ENCODE measurements around the gene LCE1B.

Gene LCE1B

DNA sequence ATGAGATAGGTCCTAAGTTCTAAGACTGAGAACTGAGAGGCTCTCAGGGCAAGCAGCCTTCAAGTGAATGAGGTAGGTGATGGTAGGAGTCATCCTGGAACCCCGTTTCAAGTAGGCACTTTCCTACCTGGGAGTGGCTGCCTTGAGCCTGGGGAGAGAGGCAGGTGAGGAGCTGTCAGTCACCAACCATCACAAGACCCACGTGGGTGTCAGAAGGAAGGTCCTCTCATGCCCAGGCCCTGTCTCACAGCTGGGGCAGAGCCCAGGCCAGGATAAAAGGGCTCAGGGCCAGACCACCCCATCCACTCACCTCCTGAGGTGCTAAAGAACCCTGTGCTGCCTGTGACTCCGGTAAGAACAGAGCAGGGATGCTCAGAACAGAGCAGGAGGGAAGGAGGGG lies 15.3 kb upstream of the LCE1B start, which contains the start of gene LCE1D:
Gene LCE1D, plus strand, starts transcription at position 301 of the 400 bp plus-strand sequence. CDS start 1,074 bp downstream, outside the sequence.
- TF ChIP-seq CTCF (conservative IDR thresholded peaks at IDR 0.05; ENCODE audit: low read length) (no peak), EZH2phosphoT487 (IDR thresholded peaks at IDR 0.05; ENCODE audit: borderline replicate concordance) (no peak)
- Histone ChIP-seq H3K9ac (ENCODE audit: low read depth, low read length, poor library complexity, severe bottlenecking) (no peak within 1 kb of the TSS), H3K36me3 (ENCODE audit: insufficient read depth, low read length) (no peaks in the 10 kb centered on the region), H3K4me1 (ENCODE audit: insufficient read depth, low read length, poor library complexity, severe bottlenecking) (no peaks in the 10 kb centered on the region), H3K4me2 (ENCODE audit: low read depth, low read length, poor library complexity, severe bottlenecking) (no peak within 1 kb of the TSS), H3K9me3 (ENCODE audit: insufficient read depth, low read depth, low read length) (no peaks in the 10 kb centered on the region), H3F3A (ENCODE audit: low read depth) (no peaks in the 10 kb centered on the region), H3K27me3 (ENCODE audit: insufficient read depth, low read length, poor library complexity, severe bottlenecking) (no peaks in the 10 kb centered on the region), H3K9me2 (replicated peaks; ENCODE audit: low read depth, low read length) (no peaks in the 10 kb centered on the region), H2AFZ (ENCODE audit: low read length) (no peak within 1 kb of the TSS), H3K4me3 (ENCODE audit: low read length, poor library complexity, severe bottlenecking) (no peak within 1 kb of the TSS), H4K20me1 (ENCODE audit: insufficient read depth, low read length, poor library complexity, severe bottlenecking) (no peaks in the 10 kb centered on the region), H3K79me2 (ENCODE audit: insufficient read depth, low read length) (no peaks in the 10 kb centered on the region)

DNA sequence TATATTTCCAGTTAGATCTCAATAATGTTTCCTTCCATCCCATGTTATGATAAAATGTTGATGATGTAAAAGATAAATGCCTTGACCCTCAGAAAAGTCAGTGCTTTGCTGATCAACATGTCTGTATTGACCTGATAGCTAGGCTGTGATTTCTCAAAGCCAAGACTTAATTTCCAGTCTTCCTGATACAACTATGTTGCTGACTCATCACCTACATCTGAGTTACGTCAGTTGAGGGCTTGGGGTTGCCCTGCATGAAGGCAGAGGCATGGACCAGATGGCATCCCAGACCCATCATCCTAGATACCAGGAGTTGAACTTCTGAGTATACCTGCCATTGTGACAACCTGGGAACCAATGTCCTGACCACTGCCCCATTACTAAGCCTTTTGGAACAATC lies 10.4 kb upstream of the LCE1B start:
- H3K4me3 ChIP-seq (ENCODE audit: low read length, poor library complexity, severe bottlenecking), result no peak overlapping the region
- no peak overlapping the region for H2AFZ ChIP-seq (ENCODE audit: low read length)
- H3K4me1 ChIP-seq (ENCODE audit: insufficient read depth, low read length, poor library complexity, severe bottlenecking), result no peaks in the 10 kb centered on the region
- no peaks in the 10 kb centered on the region for H3K79me2 ChIP-seq (ENCODE audit: insufficient read depth, low read length)
- no peaks in the 10 kb centered on the region for H3K9me3 ChIP-seq (ENCODE audit: insufficient read depth, low read depth, low read length)
- no peaks in the 10 kb centered on the region for H4K20me1 ChIP-seq (ENCODE audit: insufficient read depth, low read length, poor library complexity, severe bottlenecking)
- no peak overlapping the region for H3K9ac ChIP-seq (ENCODE audit: low read depth, low read length, poor library complexity, severe bottlenecking)
- TF ChIP-seq CTCF (conservative IDR thresholded peaks at IDR 0.05; ENCODE audit: low read length) (no peak), EZH2phosphoT487 (IDR thresholded peaks at IDR 0.05; ENCODE audit: borderline replicate concordance) (no peak)
- H3K4me2 ChIP-seq (ENCODE audit: low read depth, low read length, poor library complexity, severe bottlenecking), result no peak overlapping the region
- no peaks in the 10 kb centered on the region for H3K27me3 ChIP-seq (ENCODE audit: insufficient read depth, low read length, poor library complexity, severe bottlenecking)
- H3K36me3 ChIP-seq (ENCODE audit: insufficient read depth, low read length), result no peaks in the 10 kb centered on the region
- no peaks in the 10 kb centered on the region for H3F3A ChIP-seq (ENCODE audit: low read depth)
- no peaks in the 10 kb centered on the region for H3K9me2 ChIP-seq (replicated peaks; ENCODE audit: low read depth, low read length)

DNA sequence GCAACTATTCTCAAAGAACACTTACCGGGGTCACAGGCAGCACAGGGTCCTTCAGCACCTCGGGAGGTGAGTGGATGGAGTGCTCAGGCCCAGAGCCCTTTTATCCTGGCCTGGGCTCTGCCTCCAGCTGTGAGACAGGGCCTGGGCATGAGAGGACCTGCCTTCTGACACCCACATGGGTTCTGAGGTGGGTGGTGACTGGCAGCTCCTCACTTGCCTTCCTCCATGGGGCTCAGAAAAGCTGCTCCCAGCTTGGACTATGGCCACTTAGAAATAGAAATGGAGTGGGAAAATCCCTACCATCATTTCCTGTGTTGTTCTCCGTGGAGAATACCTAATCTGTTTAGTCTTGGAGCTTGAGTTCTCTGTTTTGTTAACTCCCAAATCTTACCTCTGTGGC lies 5.2 kb upstream of the LCE1B start, which contains the start of gene LCE1C:
Gene LCE1C, minus strand, starts transcription at position 76 of the 400 bp plus-strand sequence. CDS start 1,173 bp downstream, outside the sequence.
- H3K36me3 ChIP-seq (ENCODE audit: insufficient read depth, low read length), result no peaks in the 10 kb centered on the region
- H3K9ac ChIP-seq (ENCODE audit: low read depth, low read length, poor library complexity, severe bottlenecking), result no peak within 1 kb of the TSS
- no peaks in the 10 kb centered on the region for H3K9me2 ChIP-seq (replicated peaks; ENCODE audit: low read depth, low read length)
- no peaks in the 10 kb centered on the region for H3F3A ChIP-seq (ENCODE audit: low read depth)
- no peak for TF ChIP-seq CTCF (conservative IDR thresholded peaks at IDR 0.05; ENCODE audit: low read length)
- TF ChIP-seq EZH2phosphoT487 (IDR thresholded peaks at IDR 0.05; ENCODE audit: borderline replicate concordance), result no peak
- H3K4me1 ChIP-seq (ENCODE audit: insufficient read depth, low read length, poor library complexity, severe bottlenecking), result no peaks in the 10 kb centered on the region
- no peaks in the 10 kb centered on the region for H3K27me3 ChIP-seq (ENCODE audit: insufficient read depth, low read length, poor library complexity, severe bottlenecking)
- no peak within 1 kb of the TSS for H2AFZ ChIP-seq (ENCODE audit: low read length)
- no peak within 1 kb of the TSS for H3K4me2 ChIP-seq (ENCODE audit: low read depth, low read length, poor library complexity, severe bottlenecking)
- no peaks in the 10 kb centered on the region for H3K9me3 ChIP-seq (ENCODE audit: insufficient read depth, low read depth, low read length)
- no peaks in the 10 kb centered on the region for H3K79me2 ChIP-seq (ENCODE audit: insufficient read depth, low read length)
- H4K20me1 ChIP-seq (ENCODE audit: insufficient read depth, low read length, poor library complexity, severe bottlenecking), result no peaks in the 10 kb centered on the region
- H3K4me3 ChIP-seq (ENCODE audit: low read length, poor library complexity, severe bottlenecking), result no peak within 1 kb of the TSS

Measured in Loucy (cell line).